HEK293 (cell line): Measurements from ENCODE around the gene NDUFS7.

ENCODE experiments used
- GLIS2 ChIP-seq: fragments of 450-650 bp; formaldehyde crosslinking; IDR thresholded peaks from 2 replicates; pipeline ENCODE4 v1.5.1; 2016; ENCODE audit warnings: missing biosample characterization, missing genetic modification characterization
- HOXC10 ChIP-seq: sonication (generic); formaldehyde crosslinking; IDR thresholded peaks from 2 replicates; pipeline ENCODE4 v1.8.1; 2023; ENCODE audit warnings: mild to moderate bottlenecking, missing genetic modification reagents
- PRDM6 ChIP-seq: fragments of 450-650 bp; formaldehyde crosslinking; IDR thresholded peaks from 2 replicates; pipeline ENCODE4 v1.5.1; 2017; ENCODE audit warnings: missing biosample characterization, missing genetic modification characterization
- SP3 ChIP-seq: fragments of 450-650 bp; formaldehyde crosslinking; IDR thresholded peaks from 2 replicates; pipeline ENCODE4 v1.5.1; 2016; ENCODE audit warnings: missing biosample characterization, missing genetic modification characterization
- TRIM28 ChIP-seq: IDR thresholded peaks from 2 replicates; pipeline ENCODE4 v1.6.1; 2011; ENCODE audit warnings: low read length, control low read depth, borderline replicate concordance
- ZBTB20 ChIP-seq: fragments of 450-650 bp; formaldehyde crosslinking; IDR thresholded peaks from 2 replicates; pipeline ENCODE4 v1.5.1; 2016; ENCODE audit warnings: missing biosample characterization, missing genetic modification characterization
- ZBTB7A ChIP-seq: fragments of 450-650 bp; formaldehyde crosslinking; IDR thresholded peaks from 2 replicates; pipeline ENCODE4 v1.5.1; 2016; ENCODE audit warnings: low read depth, missing biosample characterization, missing genetic modification characterization
- ZFP41 ChIP-seq: fragments of 450-650 bp; formaldehyde crosslinking; IDR thresholded peaks from 2 replicates; pipeline ENCODE4 v1.5.1; 2016; ENCODE audit warnings: missing biosample characterization, missing genetic modification characterization, borderline replicate concordance
- ZNF121 ChIP-seq: fragments of 450-650 bp; formaldehyde crosslinking; IDR thresholded peaks from 2 replicates; pipeline ENCODE4 v1.5.1; 2016; ENCODE audit warnings: missing biosample characterization, missing genetic modification characterization
- ZNF211 ChIP-seq: fragments of 450-650 bp; formaldehyde crosslinking; IDR thresholded peaks from 2 replicates; pipeline ENCODE4 v1.5.1; 2016; ENCODE audit warnings: low read depth, missing biosample characterization, missing genetic modification characterization
- ZNF335 ChIP-seq: fragments of 450-650 bp; formaldehyde crosslinking; conservative IDR thresholded peaks from 2 replicates; pipeline ENCODE4 v1.5.1; 2016; ENCODE audit warnings: missing biosample characterization, missing genetic modification characterization
- ZNF426 ChIP-seq: fragments of 450-650 bp; formaldehyde crosslinking; IDR thresholded peaks from 2 replicates; pipeline ENCODE4 v1.5.1; 2017; ENCODE audit warnings: missing biosample characterization, missing genetic modification characterization, mild to moderate bottlenecking, inconsistent platforms, moderate library complexity
- ZNF600 ChIP-seq: fragments of 450-650 bp; formaldehyde crosslinking; IDR thresholded peaks from 2 replicates; pipeline ENCODE4 v1.5.1; 2016; ENCODE audit warnings: missing biosample characterization, missing genetic modification characterization
- ZNF621 ChIP-seq: fragments of 450-650 bp; formaldehyde crosslinking; IDR thresholded peaks from 2 replicates; pipeline ENCODE4 v1.5.1; 2017; ENCODE audit warnings: missing biosample characterization, missing genetic modification characterization
- ZNF654 ChIP-seq: fragments of 450-650 bp; formaldehyde crosslinking; IDR thresholded peaks from 2 replicates; pipeline ENCODE4 v1.5.1; 2016; ENCODE audit warnings: low read depth, missing biosample characterization, missing genetic modification characterization
- ZNF664 ChIP-seq: fragments of 450-650 bp; formaldehyde crosslinking; IDR thresholded peaks from 2 replicates; pipeline ENCODE4 v1.5.1; 2016; ENCODE audit warnings: missing biosample characterization, missing genetic modification characterization
- ZNF701 ChIP-seq: fragments of 450-650 bp; formaldehyde crosslinking; IDR thresholded peaks from 2 replicates; pipeline ENCODE4 v1.5.1; 2016; ENCODE audit warnings: missing biosample characterization, missing genetic modification characterization
- ZNF777 ChIP-seq: fragments of 450-650 bp; formaldehyde crosslinking; IDR thresholded peaks from 2 replicates; pipeline ENCODE4 v1.5.1; 2017; ENCODE audit warnings: missing biosample characterization, missing genetic modification characterization, borderline replicate concordance
- TF ChIP-seq, protein P1 (sequence below): fragments of 450-650 bp; formaldehyde crosslinking; IDR thresholded peaks from 2 replicates; pipeline ENCODE4 v1.5.1; 2016; ENCODE audit warnings: missing biosample characterization, missing genetic modification characterization
- TF ChIP-seq, protein P2 (sequence below): fragments of 450-650 bp; formaldehyde crosslinking; IDR thresholded peaks from 2 replicates; pipeline ENCODE4 v1.5.1; 2016; ENCODE audit warnings: missing biosample characterization, missing genetic modification characterization
- TF ChIP-seq, protein P3 (sequence below): fragments of 450-650 bp; formaldehyde crosslinking; IDR thresholded peaks from 2 replicates; pipeline ENCODE4 v1.5.1; 2016; ENCODE audit warnings: missing biosample characterization, missing genetic modification characterization, low read depth
- TF ChIP-seq, protein P4 (sequence below): fragments of 450-650 bp; formaldehyde crosslinking; IDR thresholded peaks from 2 replicates; pipeline ENCODE4 v1.5.1; 2016; ENCODE audit warnings: missing biosample characterization, missing genetic modification characterization
- TF ChIP-seq, protein P5 (sequence below): fragments of 450-650 bp; formaldehyde crosslinking; IDR thresholded peaks from 2 replicates; pipeline ENCODE4 v1.5.1; 2016; ENCODE audit warnings: missing biosample characterization, missing genetic modification characterization, borderline replicate concordance

NDUFS7 gene

GRCh38 chr19:1400281-1401137 lies 16.8 kb downstream of the NDUFS7 start (continued):
- TF ChIP-seq, protein P1, sequence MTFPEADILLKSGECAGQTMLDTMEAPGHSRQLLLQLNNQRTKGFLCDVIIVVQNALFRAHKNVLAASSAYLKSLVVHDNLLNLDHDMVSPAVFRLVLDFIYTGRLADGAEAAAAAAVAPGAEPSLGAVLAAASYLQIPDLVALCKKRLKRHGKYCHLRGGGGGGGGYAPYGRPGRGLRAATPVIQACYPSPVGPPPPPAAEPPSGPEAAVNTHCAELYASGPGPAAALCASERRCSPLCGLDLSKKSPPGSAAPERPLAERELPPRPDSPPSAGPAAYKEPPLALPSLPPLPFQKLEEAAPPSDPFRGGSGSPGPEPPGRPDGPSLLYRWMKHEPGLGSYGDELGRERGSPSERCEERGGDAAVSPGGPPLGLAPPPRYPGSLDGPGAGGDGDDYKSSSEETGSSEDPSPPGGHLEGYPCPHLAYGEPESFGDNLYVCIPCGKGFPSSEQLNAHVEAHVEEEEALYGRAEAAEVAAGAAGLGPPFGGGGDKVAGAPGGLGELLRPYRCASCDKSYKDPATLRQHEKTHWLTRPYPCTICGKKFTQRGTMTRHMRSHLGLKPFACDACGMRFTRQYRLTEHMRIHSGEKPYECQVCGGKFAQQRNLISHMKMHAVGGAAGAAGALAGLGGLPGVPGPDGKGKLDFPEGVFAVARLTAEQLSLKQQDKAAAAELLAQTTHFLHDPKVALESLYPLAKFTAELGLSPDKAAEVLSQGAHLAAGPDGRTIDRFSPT (tag by site-specific recombination), result peak; percentile 73
- TF ChIP-seq GLIS2 (peak; percentile 78; the same call in 1 of the 2 replicates), ZNF335 (tag by site-specific recombination) (peak; percentile 97), ZNF777 (no peak), SP3 (tag by site-specific recombination) (no peak), ZBTB7A (tag by site-specific recombination) (no peak), TRIM28 (no peak), ZFP41 (tag by site-specific recombination) (no peak), PRDM6 (tag by site-specific recombination) (no peak), ZNF701 (tag by site-specific recombination) (no peak), ZBTB20 (peak; percentile 41; the same call in 1 of the 2 replicates), ZNF621 (tag by site-specific recombination) (no peak), ZNF426 (tag by site-specific recombination) (no peak), ZNF654 (no peak), ZNF600 (peak; percentile 68), HOXC10 (CRISPR knock-in tag) (no peak), ZNF664 (tag by site-specific recombination) (no peak), ZNF211 (tag by site-specific recombination) (no peak), ZNF121 (tag by site-specific recombination) (peak; percentile 74)
- TF ChIP-seq, protein P2, sequence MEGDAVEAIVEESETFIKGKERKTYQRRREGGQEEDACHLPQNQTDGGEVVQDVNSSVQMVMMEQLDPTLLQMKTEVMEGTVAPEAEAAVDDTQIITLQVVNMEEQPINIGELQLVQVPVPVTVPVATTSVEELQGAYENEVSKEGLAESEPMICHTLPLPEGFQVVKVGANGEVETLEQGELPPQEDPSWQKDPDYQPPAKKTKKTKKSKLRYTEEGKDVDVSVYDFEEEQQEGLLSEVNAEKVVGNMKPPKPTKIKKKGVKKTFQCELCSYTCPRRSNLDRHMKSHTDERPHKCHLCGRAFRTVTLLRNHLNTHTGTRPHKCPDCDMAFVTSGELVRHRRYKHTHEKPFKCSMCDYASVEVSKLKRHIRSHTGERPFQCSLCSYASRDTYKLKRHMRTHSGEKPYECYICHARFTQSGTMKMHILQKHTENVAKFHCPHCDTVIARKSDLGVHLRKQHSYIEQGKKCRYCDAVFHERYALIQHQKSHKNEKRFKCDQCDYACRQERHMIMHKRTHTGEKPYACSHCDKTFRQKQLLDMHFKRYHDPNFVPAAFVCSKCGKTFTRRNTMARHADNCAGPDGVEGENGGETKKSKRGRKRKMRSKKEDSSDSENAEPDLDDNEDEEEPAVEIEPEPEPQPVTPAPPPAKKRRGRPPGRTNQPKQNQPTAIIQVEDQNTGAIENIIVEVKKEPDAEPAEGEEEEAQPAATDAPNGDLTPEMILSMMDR (tag by site-specific recombination), result no peak
- TF ChIP-seq, protein P3, sequence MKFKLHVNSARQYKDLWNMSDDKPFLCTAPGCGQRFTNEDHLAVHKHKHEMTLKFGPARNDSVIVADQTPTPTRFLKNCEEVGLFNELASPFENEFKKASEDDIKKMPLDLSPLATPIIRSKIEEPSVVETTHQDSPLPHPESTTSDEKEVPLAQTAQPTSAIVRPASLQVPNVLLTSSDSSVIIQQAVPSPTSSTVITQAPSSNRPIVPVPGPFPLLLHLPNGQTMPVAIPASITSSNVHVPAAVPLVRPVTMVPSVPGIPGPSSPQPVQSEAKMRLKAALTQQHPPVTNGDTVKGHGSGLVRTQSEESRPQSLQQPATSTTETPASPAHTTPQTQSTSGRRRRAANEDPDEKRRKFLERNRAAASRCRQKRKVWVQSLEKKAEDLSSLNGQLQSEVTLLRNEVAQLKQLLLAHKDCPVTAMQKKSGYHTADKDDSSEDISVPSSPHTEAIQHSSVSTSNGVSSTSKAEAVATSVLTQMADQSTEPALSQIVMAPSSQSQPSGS (tag by site-specific recombination), result no peak
- TF ChIP-seq, protein P4, sequence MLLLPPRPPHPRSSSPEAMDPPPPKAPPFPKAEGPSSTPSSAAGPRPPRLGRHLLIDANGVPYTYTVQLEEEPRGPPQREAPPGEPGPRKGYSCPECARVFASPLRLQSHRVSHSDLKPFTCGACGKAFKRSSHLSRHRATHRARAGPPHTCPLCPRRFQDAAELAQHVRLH (tag by site-specific recombination), result peak; percentile 68; the same call in 1 of the 2 replicates
- TF ChIP-seq, protein P5, sequence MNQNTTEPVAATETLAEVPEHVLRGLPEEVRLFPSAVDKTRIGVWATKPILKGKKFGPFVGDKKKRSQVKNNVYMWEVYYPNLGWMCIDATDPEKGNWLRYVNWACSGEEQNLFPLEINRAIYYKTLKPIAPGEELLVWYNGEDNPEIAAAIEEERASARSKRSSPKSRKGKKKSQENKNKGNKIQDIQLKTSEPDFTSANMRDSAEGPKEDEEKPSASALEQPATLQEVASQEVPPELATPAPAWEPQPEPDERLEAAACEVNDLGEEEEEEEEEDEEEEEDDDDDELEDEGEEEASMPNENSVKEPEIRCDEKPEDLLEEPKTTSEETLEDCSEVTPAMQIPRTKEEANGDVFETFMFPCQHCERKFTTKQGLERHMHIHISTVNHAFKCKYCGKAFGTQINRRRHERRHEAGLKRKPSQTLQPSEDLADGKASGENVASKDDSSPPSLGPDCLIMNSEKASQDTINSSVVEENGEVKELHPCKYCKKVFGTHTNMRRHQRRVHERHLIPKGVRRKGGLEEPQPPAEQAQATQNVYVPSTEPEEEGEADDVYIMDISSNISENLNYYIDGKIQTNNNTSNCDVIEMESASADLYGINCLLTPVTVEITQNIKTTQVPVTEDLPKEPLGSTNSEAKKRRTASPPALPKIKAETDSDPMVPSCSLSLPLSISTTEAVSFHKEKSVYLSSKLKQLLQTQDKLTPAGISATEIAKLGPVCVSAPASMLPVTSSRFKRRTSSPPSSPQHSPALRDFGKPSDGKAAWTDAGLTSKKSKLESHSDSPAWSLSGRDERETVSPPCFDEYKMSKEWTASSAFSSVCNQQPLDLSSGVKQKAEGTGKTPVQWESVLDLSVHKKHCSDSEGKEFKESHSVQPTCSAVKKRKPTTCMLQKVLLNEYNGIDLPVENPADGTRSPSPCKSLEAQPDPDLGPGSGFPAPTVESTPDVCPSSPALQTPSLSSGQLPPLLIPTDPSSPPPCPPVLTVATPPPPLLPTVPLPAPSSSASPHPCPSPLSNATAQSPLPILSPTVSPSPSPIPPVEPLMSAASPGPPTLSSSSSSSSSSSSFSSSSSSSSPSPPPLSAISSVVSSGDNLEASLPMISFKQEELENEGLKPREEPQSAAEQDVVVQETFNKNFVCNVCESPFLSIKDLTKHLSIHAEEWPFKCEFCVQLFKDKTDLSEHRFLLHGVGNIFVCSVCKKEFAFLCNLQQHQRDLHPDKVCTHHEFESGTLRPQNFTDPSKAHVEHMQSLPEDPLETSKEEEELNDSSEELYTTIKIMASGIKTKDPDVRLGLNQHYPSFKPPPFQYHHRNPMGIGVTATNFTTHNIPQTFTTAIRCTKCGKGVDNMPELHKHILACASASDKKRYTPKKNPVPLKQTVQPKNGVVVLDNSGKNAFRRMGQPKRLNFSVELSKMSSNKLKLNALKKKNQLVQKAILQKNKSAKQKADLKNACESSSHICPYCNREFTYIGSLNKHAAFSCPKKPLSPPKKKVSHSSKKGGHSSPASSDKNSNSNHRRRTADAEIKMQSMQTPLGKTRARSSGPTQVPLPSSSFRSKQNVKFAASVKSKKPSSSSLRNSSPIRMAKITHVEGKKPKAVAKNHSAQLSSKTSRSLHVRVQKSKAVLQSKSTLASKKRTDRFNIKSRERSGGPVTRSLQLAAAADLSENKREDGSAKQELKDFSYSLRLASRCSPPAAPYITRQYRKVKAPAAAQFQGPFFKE (tag by site-specific recombination), result 0 out of 2 replicates have a peak, but pooled peaks have one; percentile 13
